HAP-1 (cell line): ENCODE data around the gene TCP11L2.
"Not testable (repeated sequence)": the region's sequence is repeated elsewhere in the genome, so short reads cannot be mapped to it uniquely, and the experiment has no call there.

Experiments used
- DNase-seq, 2 experiments: peaks; one replicate each; pipeline ENCODE4 v3.0.0-alpha.2; 2016 to 2020; ENCODE audit warnings: low spot score in 2 of 2
- H3K27me3 ChIP-seq: fragments of 250-450 bp; sonication (Bioruptor Pico); 2 replicates; pipeline ENCODE4 v1.5.1; 2020; ENCODE audit warnings: low read depth, mild to moderate bottlenecking, moderate library complexity
- H3K36me3 ChIP-seq: fragments of 250-450 bp; sonication (Bioruptor Pico); replicated peaks from 2 replicates; pipeline ENCODE4 v1.5.1; 2020; ENCODE audit warnings: mild to moderate bottlenecking
- H3K4me1 ChIP-seq: fragments of 250-450 bp; sonication (Bioruptor Pico); 2 replicates; pipeline ENCODE4 v1.5.1; 2020; ENCODE audit warnings: mild to moderate bottlenecking
- H3K4me3 ChIP-seq: fragments of 250-450 bp; sonication (Bioruptor Pico); 2 replicates; pipeline ENCODE4 v1.5.1; 2020; ENCODE audit warnings: mild to moderate bottlenecking, moderate library complexity
- H3K9me3 ChIP-seq: fragments of 250-450 bp; sonication (Bioruptor Pico); 2 replicates; pipeline ENCODE4 v1.5.1; 2020; ENCODE audit warnings: mild to moderate bottlenecking, moderate library complexity
- in situ Hi-C: fragments of 300-500 bp; cut with MboI; formaldehyde crosslinking; loops from 3 replicates; pipeline ENCODE4 v1.14.3; 2020; ENCODE audit warnings: low sequenced_read_pairs, inconsistent platforms, mixed read lengths

TCP11L2 gene

DNA sequence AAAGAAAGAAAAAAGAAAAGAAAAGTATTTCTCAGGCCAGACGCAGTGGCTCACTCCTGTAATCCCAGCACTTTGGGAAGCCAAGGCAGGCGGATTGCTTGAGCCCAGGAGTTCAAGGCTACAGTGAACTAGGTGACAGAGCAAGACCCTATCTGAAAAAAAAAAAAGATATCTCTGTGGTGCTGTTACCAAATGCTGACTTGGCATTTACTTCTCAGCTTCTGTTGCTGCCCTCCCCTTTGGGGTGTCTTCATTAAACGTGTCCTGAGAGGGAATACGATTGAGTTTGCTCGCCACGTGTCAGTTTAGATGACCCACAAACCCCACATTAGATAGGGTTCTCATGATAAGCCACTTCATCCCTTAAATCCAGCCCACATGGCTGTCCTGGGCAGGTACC is 50.6 kb downstream of the TCP11L2 start:
- Histone ChIP-seq H3K9me3 (no peaks in the 10 kb centered on the region), H3K27me3 (0 out of 2 replicates have a peak, but pooled peaks cover 4% of the 10 kb centered on the region), H3K4me3 (no peak overlapping the region), H3K4me1 (peaks cover 3% of the 10 kb centered on the region; the same call in 1 of the 2 replicates), H3K36me3 (no peaks in the 10 kb centered on the region)
- in situ Hi-C loops: loop anchor here (10.0 kb wide), 1 partner anchor 118 kb away; no protein-coding TSS in a partner anchor
- no peak for DNase-seq

DNA sequence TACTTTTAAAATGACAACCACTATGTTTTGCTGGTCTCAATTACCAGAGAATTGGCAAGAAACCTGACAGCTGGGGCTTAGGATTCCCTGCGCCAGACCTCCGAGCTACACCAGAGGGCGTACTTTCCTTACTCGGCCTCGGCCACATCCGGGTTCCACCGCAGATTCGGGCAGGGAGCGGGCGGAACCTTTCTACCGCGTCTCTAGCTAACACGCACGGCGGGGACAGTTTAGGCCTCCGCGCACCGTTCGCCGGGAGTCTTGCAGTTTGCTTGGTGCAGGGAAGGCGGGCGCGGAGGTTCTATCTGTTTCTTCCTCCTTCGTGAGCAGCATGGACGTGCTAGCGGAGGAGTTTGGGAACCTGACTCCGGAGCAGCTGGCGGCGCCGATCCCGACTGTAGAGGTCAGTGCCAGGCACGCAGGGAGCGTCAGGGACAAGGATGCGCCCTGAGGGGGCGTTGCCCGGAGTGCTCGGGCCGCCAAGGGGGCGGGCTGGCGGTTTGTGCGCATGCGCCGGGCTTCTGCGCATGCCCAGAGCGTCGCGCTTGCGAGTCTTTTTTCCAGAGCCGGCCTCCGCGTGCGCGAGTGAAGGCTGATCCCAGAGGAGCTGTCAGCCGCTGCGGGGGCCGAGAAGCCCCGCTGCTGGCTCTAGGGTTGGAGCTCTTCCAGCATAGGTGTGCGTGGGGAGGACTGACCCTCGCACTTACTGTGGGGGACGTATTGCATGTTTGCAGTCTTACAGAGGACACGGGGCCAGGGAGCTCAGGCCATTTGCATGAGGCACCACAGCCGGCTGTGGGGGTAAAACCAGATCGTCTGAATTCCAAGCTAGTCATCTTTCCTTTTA is 55.2 kb downstream of the TCP11L2 start, which contains the start of gene POLR3B:
Gene POLR3B, plus strand, starts transcription at position 200 of the 847 bp plus-strand sequence. Its CDS starts 132 bp downstream, at position 332.
- H3K27me3 ChIP-seq: no peaks in the 10 kb centered on the region
- in situ Hi-C loops: loop anchor here (10.0 kb wide), 1 partner anchor 123 kb away; no protein-coding TSS in a partner anchor

DNA sequence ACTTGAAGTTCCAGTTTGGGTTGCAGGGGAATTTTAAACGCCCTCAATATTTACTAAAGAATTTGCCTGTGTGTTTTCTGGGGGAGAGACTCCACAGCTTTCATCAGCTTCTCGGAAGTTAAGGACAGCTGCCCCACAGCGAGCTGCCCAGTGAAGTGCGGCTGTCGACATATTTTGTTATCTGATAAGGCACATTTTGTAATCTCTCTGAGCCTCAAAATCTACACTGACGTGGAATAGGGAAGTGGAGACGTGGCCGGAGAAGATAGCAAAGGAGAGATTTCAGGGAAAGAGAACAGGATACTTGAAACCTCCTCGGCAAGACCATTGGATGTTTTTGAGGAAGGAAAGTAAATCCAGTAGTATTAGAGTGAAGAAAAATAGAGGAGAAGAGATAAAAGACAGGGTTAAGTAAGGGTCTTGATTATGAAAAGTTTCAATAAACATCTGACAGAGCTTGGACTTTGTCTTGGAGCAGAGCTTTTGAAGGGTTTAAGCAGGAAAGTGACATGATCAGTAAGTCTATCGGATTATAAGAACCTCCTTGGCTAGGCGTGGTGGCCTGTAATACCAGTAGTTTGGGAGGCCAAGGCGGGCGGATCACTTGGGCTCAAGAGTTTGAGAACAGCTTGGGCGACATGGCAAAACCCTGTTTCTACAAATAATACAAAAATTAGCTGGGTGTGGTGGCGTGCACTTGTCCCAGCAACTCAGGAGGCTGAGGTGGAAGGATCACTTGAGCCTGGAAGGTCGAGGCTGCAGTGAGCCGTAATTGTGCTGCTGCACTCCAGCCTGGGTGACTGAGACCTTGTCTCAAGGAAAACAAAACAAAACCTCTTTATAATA is 56.1 kb downstream of the TCP11L2 start:
- in situ Hi-C loops: loop anchor here (10.0 kb wide), 1 partner anchor 124 kb away; no protein-coding TSS in a partner anchor
- Histone ChIP-seq H3K27me3 (no peaks in the 10 kb centered on the region), H3K9me3 (no peaks in the 10 kb centered on the region), H3K36me3 (no peaks in the 10 kb centered on the region), H3K4me1 (peaks cover 5% of the 10 kb centered on the region; the same call in 1 of the 2 replicates), H3K4me3 (peak overlapping the region; percentile 76)
- peak in 1 of 2 experiments; percentile 16 for DNase-seq

More for the DNA sequence above, 55.2 kb downstream of the TCP11L2 start, which contains the start of gene POLR3B:
- Histone ChIP-seq H3K36me3 (no peaks in the 10 kb centered on the region), H3K4me3 (peak within 1 kb of the TSS; percentile 76), H3K4me1 (peaks cover 5% of the 10 kb centered on the region; the same call in 1 of the 2 replicates), H3K9me3 (no peaks in the 10 kb centered on the region)
- DNase-seq: peak; percentile 89 to 97

DNA sequence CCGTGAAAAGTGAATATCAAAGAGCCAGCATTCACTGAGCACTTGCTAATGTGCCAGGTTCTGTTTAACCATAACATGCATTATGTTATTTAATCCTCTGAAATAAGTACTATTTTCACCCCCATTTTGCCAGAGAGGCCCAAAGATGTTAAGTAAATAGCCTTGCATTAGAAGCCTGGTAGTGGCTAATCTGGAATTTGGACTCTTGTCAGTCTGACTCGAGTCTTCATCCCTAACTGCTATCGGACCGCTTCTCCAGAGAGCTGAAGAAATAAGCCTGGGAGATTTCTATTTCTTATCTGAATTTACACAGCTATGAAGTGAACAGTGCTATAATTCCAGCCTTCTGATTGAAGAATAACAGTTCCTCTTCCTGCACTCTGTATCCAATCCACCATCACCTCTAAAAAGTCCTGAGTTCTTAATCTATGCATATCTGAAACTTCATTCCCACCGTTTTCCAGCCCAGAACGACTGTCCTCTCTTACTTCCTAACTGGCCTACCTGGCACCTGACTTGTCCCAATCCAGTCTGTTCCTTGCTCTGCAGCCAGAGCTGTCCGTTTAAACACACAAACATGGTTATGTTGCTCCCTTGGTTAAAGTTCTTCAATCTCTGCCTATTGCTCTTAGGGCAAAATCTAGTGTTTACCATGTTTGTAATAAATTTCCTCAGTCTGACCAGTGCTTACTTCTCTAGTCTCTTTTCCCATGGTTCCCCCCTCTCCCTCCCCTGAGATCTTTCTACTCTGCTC is 57.3 kb downstream of the TCP11L2 start:
- no peaks in the 10 kb centered on the region; the same call in 1 of the 2 replicates for H3K36me3 ChIP-seq
- H3K27me3 ChIP-seq: no peaks in the 10 kb centered on the region
- DNase-seq: no peak
- peaks cover 5% of the 10 kb centered on the region; the same call in 1 of the 2 replicates for H3K4me1 ChIP-seq
- in situ Hi-C loops: loop anchor here (10.0 kb wide), 1 partner anchor 125 kb away; no protein-coding TSS in a partner anchor
- no peak overlapping the region for H3K4me3 ChIP-seq
- no peaks in the 10 kb centered on the region for H3K9me3 ChIP-seq

DNA sequence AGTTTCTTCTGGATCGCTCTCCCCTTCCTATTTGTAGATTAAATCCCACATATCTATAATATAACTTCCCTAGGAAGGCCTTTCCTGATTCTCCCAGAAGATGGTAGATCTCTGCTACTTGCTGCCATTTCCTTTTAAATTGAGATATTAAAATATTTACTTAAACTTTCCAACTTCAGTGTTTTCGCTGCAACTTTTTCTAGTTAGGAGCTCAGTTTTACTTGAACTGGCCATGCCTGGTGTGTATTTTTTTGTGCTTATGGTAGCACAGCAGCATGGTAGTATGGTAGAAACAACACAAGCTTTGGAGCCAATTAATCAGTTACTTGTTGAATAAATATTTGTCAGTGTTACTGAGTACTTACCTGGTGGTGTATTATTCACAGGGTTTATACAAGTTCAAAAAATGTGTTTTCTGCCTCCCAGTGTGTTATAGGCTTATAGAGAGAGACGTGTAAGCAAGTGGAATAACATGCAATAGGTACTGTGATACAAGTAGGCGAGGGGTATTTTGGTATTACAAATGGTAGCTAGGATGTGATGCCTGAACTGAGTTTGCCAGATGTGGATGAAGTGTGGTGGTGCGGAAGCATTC is 58.0 kb downstream of the TCP11L2 start:
- H3K36me3 ChIP-seq: no peaks in the 10 kb centered on the region; the same call in 1 of the 2 replicates
- in situ Hi-C loops: no loop called here
- H3K4me3 ChIP-seq: no peak overlapping the region
- H3K9me3 ChIP-seq: no peaks in the 10 kb centered on the region
- DNase-seq: no peak
- H3K27me3 ChIP-seq: no peaks in the 10 kb centered on the region
- H3K4me1 ChIP-seq: peaks cover 5% of the 10 kb centered on the region; the same call in 1 of the 2 replicates

DNA sequence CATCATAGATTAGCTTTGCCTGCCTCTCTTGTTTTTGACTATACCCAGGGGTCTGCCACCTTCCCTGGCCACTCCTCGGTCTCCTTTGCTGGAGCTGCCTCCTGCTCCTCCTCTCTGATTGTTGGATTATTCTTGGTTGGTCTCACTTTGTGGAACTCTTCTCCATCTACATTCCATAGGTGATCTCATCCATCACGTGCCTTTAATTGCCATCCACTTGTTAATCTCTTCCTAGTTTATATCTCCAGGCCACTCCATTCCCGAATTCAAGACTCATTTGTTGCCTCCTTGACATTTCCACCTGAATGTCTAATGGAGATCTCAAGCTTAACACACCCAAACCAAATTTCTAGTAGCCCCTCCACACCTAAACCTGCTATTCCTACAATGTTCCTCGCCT is 60.4 kb downstream of the TCP11L2 start:
- no peaks in the 10 kb centered on the region for H3K27me3 ChIP-seq
- in situ Hi-C loops: no loop called here
- no peak for DNase-seq
- 0 out of 2 replicates have a peak, but pooled peaks cover 2% of the 10 kb centered on the region for H3K4me1 ChIP-seq
- H3K9me3 ChIP-seq: no peaks in the 10 kb centered on the region
- H3K4me3 ChIP-seq: no peak overlapping the region
- H3K36me3 ChIP-seq: peaks cover 3% of the 10 kb centered on the region

DNA sequence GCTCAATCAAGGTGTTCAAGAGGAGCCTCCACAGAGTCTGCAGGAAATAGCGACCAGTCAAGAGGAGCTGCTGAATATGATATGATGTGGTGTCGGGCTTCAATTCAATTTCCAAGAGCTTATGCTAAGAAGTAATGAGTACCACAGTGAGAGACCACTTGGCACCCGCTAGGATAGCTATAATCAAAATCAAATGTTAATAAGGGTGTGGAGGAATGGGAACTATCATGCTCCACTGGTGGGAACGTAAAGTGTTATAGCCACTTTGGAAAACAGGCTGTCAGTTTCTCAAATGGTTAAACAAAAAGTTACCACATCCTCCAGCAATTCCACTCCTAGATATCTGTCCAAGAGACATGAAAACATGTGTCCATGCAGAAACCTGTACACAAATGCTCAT is 61.7 kb downstream of the TCP11L2 start:
- H3K36me3 ChIP-seq: peaks cover 3% of the 10 kb centered on the region
- H3K9me3 ChIP-seq: no peaks in the 10 kb centered on the region
- in situ Hi-C loops: no loop called here
- H3K4me1 ChIP-seq: 0 out of 2 replicates have a peak, but pooled peaks cover 2% of the 10 kb centered on the region
- no peaks in the 10 kb centered on the region for H3K27me3 ChIP-seq
- H3K4me3 ChIP-seq: no peak overlapping the region
- DNase-seq: no peak

DNA sequence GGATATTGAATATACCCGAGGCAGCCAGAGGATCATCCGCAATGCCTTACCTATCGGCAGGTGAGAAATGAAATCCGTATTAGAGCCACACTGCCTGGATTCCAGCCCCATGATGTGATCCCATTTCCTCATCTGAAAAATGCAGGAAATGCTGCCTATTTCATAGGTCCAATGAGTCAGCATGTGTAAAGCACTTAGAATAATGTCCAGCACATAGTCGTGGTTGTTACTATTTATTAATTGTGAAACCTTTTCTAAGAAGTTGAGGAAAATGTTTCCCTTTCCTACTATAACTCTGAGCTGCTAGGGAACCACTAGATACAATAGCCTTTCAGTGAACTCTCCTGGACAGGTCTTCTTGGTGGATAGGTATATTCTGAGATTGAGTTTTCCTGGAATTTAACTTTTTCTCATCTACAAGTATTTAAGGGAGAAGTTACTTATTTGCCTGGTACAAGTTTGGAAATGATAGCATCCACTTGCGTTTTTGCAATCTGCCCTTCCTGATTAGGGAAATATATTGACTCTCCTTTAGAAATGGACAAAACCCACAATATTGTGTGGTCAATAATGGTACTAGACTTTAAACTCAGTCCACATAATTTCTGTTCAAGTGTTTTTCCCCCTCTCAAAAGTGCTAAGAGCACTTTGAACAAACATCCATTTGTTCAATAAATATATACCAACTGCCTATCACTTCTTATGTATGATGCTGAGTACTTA is 67.3 kb downstream of the TCP11L2 start:
- Histone ChIP-seq H3K36me3 (peaks cover 16% of the 10 kb centered on the region), H3K27me3 (no peaks in the 10 kb centered on the region), H3K4me1 (no peaks in the 10 kb centered on the region), H3K4me3 (no peak overlapping the region), H3K9me3 (no peaks in the 10 kb centered on the region)
- DNase-seq: no peak
- in situ Hi-C loops: no loop called here

DNA sequence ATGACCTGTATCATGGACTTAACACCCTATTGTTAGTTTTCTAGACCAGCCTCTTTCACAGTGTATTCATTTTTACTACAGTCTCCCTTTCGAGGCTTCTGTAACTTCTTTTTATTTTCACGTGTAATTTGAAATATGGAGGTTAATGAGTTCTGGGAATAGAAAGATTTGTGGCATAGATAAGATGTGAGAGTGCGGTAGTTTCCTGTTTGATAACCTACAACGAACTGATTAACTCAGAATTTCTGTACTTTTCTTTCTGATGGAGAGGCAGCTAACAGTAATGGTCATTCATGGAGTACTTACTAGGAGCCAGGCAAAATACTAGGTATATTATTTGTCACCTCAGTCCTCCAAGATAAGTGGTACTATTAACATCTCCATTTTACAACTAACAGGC is 76.3 kb downstream of the TCP11L2 start:
- H3K4me3 ChIP-seq: no peak overlapping the region
- H3K9me3 ChIP-seq: no peaks in the 10 kb centered on the region
- no peaks in the 10 kb centered on the region for H3K27me3 ChIP-seq
- no peak for DNase-seq
- peaks cover 16% of the 10 kb centered on the region for H3K36me3 ChIP-seq
- no peaks in the 10 kb centered on the region for H3K4me1 ChIP-seq
- in situ Hi-C loops: no loop called here

DNA sequence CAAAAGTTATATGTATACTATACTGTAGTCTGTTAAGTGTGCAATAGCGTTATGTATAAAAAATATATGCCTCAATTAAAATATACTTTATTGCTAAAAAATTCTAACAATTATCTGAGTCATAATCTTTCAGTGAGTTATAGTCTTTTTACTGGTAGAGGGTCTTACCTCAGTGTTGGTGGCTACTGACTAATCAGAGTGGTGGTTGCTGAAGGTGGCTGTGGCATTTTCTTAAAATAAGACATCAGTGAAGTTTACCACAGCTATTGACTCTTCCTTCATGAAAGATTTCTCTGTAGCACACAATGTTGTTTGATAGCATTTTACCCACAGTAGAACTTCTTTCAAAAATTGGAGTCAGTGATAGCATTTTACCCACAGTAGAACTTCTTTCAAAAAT is 78.4 kb downstream of the TCP11L2 start:
- in situ Hi-C loops: loop anchor here (10.0 kb wide), 1 partner anchor 454 kb away; no protein-coding TSS in a partner anchor
- Histone ChIP-seq H3K4me3 (no peak overlapping the region), H3K36me3 (peaks cover 16% of the 10 kb centered on the region), H3K9me3 (no peaks in the 10 kb centered on the region), H3K27me3 (no peaks in the 10 kb centered on the region), H3K4me1 (no peaks in the 10 kb centered on the region)
- no peak for DNase-seq

DNA sequence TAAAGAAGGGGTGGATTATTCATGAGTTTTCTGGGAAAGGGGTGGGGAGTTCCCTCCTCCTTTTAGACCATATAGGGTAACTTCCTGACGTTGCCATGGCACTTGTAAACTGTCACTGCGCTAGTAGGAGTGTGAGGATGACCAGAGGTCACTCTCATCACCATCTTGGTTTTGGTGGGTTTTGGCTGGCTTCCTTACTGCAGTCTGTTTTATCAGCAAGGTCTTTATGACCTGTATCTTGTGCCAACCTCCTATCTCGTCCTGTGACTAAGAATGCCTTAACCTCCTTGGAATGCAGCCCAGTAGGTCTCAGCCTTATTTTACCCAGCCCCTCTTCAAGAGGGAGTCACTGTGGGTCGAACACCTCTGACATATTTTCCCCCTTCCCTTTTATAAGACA is 79.3 kb downstream of the TCP11L2 start:
- H3K4me3 ChIP-seq, H3K27me3 ChIP-seq, H3K4me1 ChIP-seq, DNase-seq, H3K9me3 ChIP-seq: not testable (repeated sequence)
- peaks cover 16% of the 10 kb centered on the region for H3K36me3 ChIP-seq
- in situ Hi-C loops: loop anchor here (10.0 kb wide), 1 partner anchor 453 kb away; no protein-coding TSS in a partner anchor
